K562 (cell line): Measurements from ENCODE around the gene KIAA2012. TPM values are rescaled to one million over a fixed set of nuclear protein-coding genes. Genes with fewer than 3 reads are reported as not detected.

Source experiments
- BCLAF1 ChIP-seq, 2 experiments: fragments of 450-650 bp in 1 of 2; IDR thresholded peaks; 2 replicates each; pipeline ENCODE4 v1.6.1; 2011 to 2017; ENCODE audit warnings: low read depth in 2 of 2, antibody characterized with exemption in 1 of 2, borderline replicate concordance in 1 of 2, low read length in 1 of 2, mild to moderate bottlenecking in 1 of 2, mixed read lengths in 1 of 2; ENCODE audit not compliant: control insufficient read depth in 1 of 2
- CCNT2 ChIP-seq: IDR thresholded peaks from 2 replicates; pipeline ENCODE4 v1.6.1; 2011; ENCODE audit warnings: borderline replicate concordance, low read depth, mild to moderate bottlenecking, moderate library complexity, mixed read lengths, low read length; ENCODE audit not compliant: insufficient read length; ENCODE audit errors: extremely low read depth
- DACH1 ChIP-seq: fragments of 450-650 bp; IDR thresholded peaks from 2 replicates; pipeline ENCODE4 v1.6.1; 2018; ENCODE audit not compliant: partially characterized antibody
- E2F6 ChIP-seq, 2 experiments: IDR thresholded peaks; 2 replicates each; pipeline ENCODE4 v1.6.1; 2011; ENCODE audit warnings: borderline replicate concordance in 1 of 2, control low read depth in 1 of 2, low read depth in 1 of 2, low read length in 1 of 2, mild to moderate bottlenecking in 1 of 2, mixed read lengths in 1 of 2, moderate library complexity in 1 of 2; ENCODE audit not compliant: insufficient read depth in 1 of 2, insufficient read length in 1 of 2, poor library complexity in 1 of 2, severe bottlenecking in 1 of 2; ENCODE audit errors: extremely low read depth in 1 of 2
- EWSR1 ChIP-seq: fragments of 450-650 bp; IDR thresholded peaks from 2 replicates; pipeline ENCODE4 v1.6.1; 2018; ENCODE audit warnings: borderline replicate concordance, mild to moderate bottlenecking, low read depth, moderate library complexity; ENCODE audit not compliant: partially characterized antibody
- HNRNPK ChIP-seq: fragments of 200-400 bp; formaldehyde crosslinking; IDR thresholded peaks from one replicate; pipeline ENCODE4 v1.6.1; 2018; ENCODE audit warnings: mild to moderate bottlenecking, low read depth, low read length; ENCODE audit not compliant: poor library complexity, severe bottlenecking
- KLF6 ChIP-seq: fragments of 250-450 bp; sonication (Bioruptor Pico); IDR thresholded peaks from 2 replicates; pipeline ENCODE4 v1.4.0; 2020; ENCODE audit warnings: mild to moderate bottlenecking, moderate library complexity, borderline replicate concordance
- LCOR ChIP-seq: sonication (generic); formaldehyde crosslinking; IDR thresholded peaks from 2 replicates; pipeline ENCODE4 v1.8.0; 2022; ENCODE audit warnings: mild to moderate bottlenecking, missing genetic modification reagents
- MAFF ChIP-seq: IDR thresholded peaks from 2 replicates; pipeline ENCODE4 v1.6.1; 2012; ENCODE audit warnings: low read length, improper control_type of control experiment
- PHTF2 ChIP-seq: fragments of 250-450 bp; sonication (Bioruptor Pico); IDR thresholded peaks from 2 replicates; pipeline ENCODE4 v1.5.0; 2021; ENCODE audit warnings: mild to moderate bottlenecking
- PML ChIP-seq: IDR thresholded peaks from 2 replicates; pipeline ENCODE4 v1.6.1; 2012; ENCODE audit warnings: low read length, inconsistent platforms
- SAFB ChIP-seq: fragments of 200-400 bp; formaldehyde crosslinking; IDR thresholded peaks from 2 replicates; pipeline ENCODE4 v1.6.1; 2017; ENCODE audit warnings: low read depth, low read length, borderline replicate concordance
- SMARCA4 ChIP-seq: fragments of 450-650 bp; IDR thresholded peaks from 2 replicates; pipeline ENCODE4 v1.6.1; 2016
- ZNF165 ChIP-seq: fragments of 250-450 bp; sonication (Bioruptor Pico); IDR thresholded peaks from 2 replicates; pipeline ENCODE4 v1.4.0; 2020; ENCODE audit warnings: borderline replicate concordance
- ZNF212 ChIP-seq: fragments of 450-650 bp; formaldehyde crosslinking; IDR thresholded peaks from 2 replicates; pipeline ENCODE4 v1.4.0; 2020; ENCODE audit warnings: mild to moderate bottlenecking
- ZNF316 ChIP-seq: fragments of 450-650 bp; IDR thresholded peaks from 2 replicates; pipeline ENCODE4 v1.6.1; 2016
- ZNF76 ChIP-seq: fragments of 250-450 bp; sonication (Bioruptor Pico); IDR thresholded peaks from 2 replicates; pipeline ENCODE4 v1.4.0; 2020; ENCODE audit warnings: mild to moderate bottlenecking, moderate library complexity, borderline replicate concordance
- ZNF766 ChIP-seq: fragments of 200-800 bp; sonication (Bioruptor generic); conservative IDR thresholded peaks from 2 replicates; pipeline ENCODE4 v1.6.1; 2016; ENCODE audit warnings: missing genetic modification characterization, missing compliant biosample characterization
- polyA plus RNA-seq, 8 experiments: library from polyadenylated mRNA; depleted of rRNA in 4 of 8; stranded (reverse) in 5 of 8; unstranded in 3 of 8; fragments of >200 nt; fragmentation: Nextera tagmentation in 2 of 8; fragmentation: Illumina TruSeq in 1 of 8; extraction: Ambion mirVana in 2 of 8; extraction: Trizol in 1 of 8; gene quantifications; 2 replicates each; pipeline versions ENCODE4 v1.2.1 to v1.2.3, GENCODE V29; 2011 to 2014; ENCODE audit warnings: inconsistent platforms in 1 of 8, missing spikeins in 1 of 8
- total RNA-seq, 7 experiments: library from RNA; depleted of rRNA in 6 of 7; stranded (reverse); fragments of >200 nt in 6 of 7; fragmentation: Illumina TruSeq in 2 of 7; extraction: Trizol in 2 of 7; gene quantifications; 2 replicates each; pipeline versions ENCODE4 v1.2.1 to v1.2.3, GENCODE V29; 2011 to 2021; ENCODE audit warnings: low replicate concordance in 1 of 7
- TF ChIP-seq, protein P1 (sequence below): fragments of 450-650 bp; IDR thresholded peaks from 2 replicates; pipeline ENCODE4 v1.6.1; 2017; ENCODE audit warnings: antibody characterized with exemption, mild to moderate bottlenecking
- TF ChIP-seq, protein P2 (sequence below): IDR thresholded peaks from 2 replicates; pipeline ENCODE4 v1.6.1; 2011; ENCODE audit not compliant: insufficient read length; ENCODE audit errors: extremely low read depth

KIAA2012 gene
- total and polyA plus RNA-seq, 9 of the 15 experiments (the other 6 are each of a cell fraction or from before 2014, with no cell fraction given) = not detected

DNA sequence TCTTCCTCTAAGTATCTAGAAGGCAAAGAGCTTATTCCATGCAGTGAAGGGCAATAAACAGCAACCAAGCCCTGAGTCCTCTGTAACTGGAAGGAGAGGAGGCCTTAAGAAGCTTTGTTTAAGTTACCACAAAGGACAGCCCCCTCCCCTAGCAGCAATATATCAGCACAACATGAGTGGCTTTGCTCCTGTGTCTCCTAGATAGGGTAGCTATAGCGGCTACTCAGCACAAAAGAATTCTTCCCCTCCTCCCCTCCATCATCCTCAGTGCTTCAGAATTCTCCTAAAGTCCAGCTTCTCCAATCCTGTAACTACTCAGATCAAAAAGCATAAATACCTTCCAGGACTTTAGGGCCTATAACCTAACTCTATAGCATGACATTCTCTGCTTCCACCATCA, 148.8 kb downstream of the KIAA2012 start (continued):
- no peak for TF ChIP-seq BCLAF1 (IDR thresholded peaks at IDR 0.05; ENCODE audit: borderline replicate concordance in 1 of 2, control insufficient read depth in 1 of 2, low read depth in 2 of 2, low read length in 1 of 2)
- TF ChIP-seq SAFB = no peak
- TF ChIP-seq LCOR (CRISPR knock-in tag) = no peak
- TF ChIP-seq KLF6 (CRISPR knock-in tag) = no peak
- peak; percentile 69 for TF ChIP-seq CCNT2
- TF ChIP-seq SMARCA4 = peak; percentile 93
- no peak for TF ChIP-seq E2F6 (IDR thresholded peaks at IDR 0.05; ENCODE audit: borderline replicate concordance in 1 of 2, extremely low read depth in 1 of 2, insufficient read depth in 1 of 2, insufficient read length in 1 of 2, low read depth in 1 of 2, low read length in 1 of 2, poor library complexity in 1 of 2, severe bottlenecking in 1 of 2)
- no peak for TF ChIP-seq ZNF165
- TF ChIP-seq PHTF2 (CRISPR knock-in tag) = no peak
- TF ChIP-seq EWSR1 = no peak
- TF ChIP-seq ZNF316 = peak; percentile 80
- no peak for TF ChIP-seq HNRNPK
- no peak for TF ChIP-seq ZNF212 (CRISPR knock-in tag)
- TF ChIP-seq ZNF766 = no peak
- TF ChIP-seq ZNF76 (CRISPR knock-in tag) = no peak
- TF ChIP-seq PML = peak; percentile 64
- TF ChIP-seq, protein P1, sequence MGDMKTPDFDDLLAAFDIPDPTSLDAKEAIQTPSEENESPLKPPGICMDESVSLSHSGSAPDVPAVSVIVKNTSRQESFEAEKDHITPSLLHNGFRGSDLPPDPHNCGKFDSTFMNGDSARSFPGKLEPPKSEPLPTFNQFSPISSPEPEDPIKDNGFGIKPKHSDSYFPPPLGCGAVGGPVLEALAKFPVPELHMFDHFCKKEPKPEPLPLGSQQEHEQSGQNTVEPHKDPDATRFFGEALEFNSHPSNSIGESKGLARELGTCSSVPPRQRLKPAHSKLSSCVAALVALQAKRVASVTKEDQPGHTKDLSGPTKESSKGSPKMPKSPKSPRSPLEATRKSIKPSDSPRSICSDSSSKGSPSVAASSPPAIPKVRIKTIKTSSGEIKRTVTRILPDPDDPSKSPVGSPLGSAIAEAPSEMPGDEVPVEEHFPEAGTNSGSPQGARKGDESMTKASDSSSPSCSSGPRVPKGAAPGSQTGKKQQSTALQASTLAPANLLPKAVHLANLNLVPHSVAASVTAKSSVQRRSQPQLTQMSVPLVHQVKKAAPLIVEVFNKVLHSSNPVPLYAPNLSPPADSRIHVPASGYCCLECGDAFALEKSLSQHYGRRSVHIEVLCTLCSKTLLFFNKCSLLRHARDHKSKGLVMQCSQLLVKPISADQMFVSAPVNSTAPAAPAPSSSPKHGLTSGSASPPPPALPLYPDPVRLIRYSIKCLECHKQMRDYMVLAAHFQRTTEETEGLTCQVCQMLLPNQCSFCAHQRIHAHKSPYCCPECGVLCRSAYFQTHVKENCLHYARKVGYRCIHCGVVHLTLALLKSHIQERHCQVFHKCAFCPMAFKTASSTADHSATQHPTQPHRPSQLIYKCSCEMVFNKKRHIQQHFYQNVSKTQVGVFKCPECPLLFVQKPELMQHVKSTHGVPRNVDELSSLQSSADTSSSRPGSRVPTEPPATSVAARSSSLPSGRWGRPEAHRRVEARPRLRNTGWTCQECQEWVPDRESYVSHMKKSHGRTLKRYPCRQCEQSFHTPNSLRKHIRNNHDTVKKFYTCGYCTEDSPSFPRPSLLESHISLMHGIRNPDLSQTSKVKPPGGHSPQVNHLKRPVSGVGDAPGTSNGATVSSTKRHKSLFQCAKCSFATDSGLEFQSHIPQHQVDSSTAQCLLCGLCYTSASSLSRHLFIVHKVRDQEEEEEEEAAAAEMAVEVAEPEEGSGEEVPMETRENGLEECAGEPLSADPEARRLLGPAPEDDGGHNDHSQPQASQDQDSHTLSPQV = no peak
- TF ChIP-seq, protein P2, sequence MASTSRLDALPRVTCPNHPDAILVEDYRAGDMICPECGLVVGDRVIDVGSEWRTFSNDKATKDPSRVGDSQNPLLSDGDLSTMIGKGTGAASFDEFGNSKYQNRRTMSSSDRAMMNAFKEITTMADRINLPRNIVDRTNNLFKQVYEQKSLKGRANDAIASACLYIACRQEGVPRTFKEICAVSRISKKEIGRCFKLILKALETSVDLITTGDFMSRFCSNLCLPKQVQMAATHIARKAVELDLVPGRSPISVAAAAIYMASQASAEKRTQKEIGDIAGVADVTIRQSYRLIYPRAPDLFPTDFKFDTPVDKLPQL = no peak
- no peak for TF ChIP-seq DACH1
- 0 out of 2 replicates have a peak, but pooled peaks have one; percentile 13 for TF ChIP-seq MAFF
